ENCODE measurements around the gene HDAC11. TPM values are rescaled to one million over a fixed set of nuclear protein-coding genes. Genes with fewer than 3 reads are reported as not detected.
"Not testable (repeated sequence)": the region's sequence is repeated elsewhere in the genome, so short reads cannot be mapped to it uniquely, and the experiment has no call there.

The HDAC11 gene, protein sequence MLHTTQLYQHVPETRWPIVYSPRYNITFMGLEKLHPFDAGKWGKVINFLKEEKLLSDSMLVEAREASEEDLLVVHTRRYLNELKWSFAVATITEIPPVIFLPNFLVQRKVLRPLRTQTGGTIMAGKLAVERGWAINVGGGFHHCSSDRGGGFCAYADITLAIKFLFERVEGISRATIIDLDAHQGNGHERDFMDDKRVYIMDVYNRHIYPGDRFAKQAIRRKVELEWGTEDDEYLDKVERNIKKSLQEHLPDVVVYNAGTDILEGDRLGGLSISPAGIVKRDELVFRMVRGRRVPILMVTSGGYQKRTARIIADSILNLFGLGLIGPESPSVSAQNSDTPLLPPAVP
- total RNA-seq = 10.7 to 16.5 TPM (median 15.2 TPM) in 3 replicates
- long read RNA-seq, transcript HDAC11-201 (10 exons, 2,960 nt) = major isoform, 28 of 41 reads
- long read RNA-seq, partial matches to known transcripts = 2 of 41 reads
- long read RNA-seq, other reads (novel, unspliced or antisense) = 7 of 41 reads

DNA sequence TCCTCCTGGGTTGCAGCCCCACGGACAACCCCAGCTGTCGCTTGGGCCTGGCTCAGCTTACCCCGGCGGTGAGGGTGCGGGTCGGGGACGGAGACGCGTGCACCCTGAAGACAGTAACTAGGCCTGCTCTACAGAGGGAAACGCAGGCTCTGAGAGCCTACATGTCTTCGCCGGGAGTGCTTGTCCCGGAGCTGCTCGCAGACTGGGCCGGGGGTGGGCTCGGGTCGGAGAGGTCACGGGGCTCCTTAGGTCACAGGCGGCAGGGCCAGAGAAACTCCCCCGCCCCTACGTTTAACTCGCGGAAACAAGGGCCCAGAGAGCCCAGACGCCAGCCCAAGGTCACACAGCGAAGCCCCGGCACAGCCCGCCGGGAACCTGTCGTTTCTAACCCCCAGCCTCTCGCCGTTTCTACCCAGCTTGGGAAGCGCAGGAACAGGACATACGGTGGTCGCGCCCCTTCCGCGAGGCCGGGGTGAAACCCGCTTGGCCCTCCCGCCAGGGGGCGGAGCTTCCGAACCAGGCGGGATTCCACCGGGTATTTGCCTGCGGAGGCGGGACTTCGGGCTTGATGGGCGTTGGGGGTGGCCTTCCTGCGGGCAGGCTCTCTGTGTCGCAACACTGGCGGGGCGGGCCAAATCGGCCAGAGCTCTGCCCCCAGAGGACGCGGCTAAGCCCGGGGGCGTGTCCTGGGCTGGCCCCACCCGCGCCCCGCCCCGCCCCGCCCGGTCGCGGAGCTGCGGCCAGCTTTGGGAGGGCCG, at the start of gene HDAC11:
Gene HDAC11, plus strand, starts transcription at position 725 of the 758 bp plus-strand sequence. CDS start 42 bp downstream, outside the sequence.
- DNase-seq (ENCODE audit: low spot score) = peak; percentile 99
- Mint-ChIP-seq H3K4me3 (ENCODE audit: unreplicated experiment) (peak within 1 kb of the TSS; percentile 86), H3K9me3 (ENCODE audit: low read depth) (no peaks in the 10 kb centered on the region)

DNA sequence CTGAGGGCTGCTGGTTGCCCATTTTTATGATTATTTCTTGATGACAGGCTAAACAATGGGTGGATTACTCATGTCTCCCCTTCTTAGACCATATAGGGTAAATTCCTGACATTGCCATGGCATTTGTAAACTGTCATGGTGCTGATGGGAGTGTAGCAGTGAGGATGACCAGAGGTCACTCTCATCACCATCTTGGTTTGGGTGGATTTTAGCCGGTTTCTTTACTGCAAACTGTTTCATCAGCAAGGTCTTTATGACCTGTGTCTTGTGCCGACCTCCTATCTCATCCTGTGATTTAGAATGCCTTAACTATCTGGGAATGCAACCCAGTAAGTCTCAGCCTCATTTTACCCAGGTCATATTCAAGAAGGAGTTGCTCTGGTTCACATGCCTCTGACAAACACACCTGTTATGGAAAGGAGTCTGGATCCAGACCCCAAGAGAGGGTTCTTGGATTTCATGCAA, 49.7 kb upstream of the HDAC11 start:
- DNase-seq (ENCODE audit: low spot score); H3K27me3 Mint-ChIP-seq (ENCODE audit: low read depth); H3K4me1 Mint-ChIP-seq (ENCODE audit: low read depth); H3K4me3 Mint-ChIP-seq (ENCODE audit: unreplicated experiment); H3K36me3 Mint-ChIP-seq (ENCODE audit: low read depth); H3K9me3 Mint-ChIP-seq (ENCODE audit: low read depth); H3K27ac Mint-ChIP-seq (ENCODE audit: unreplicated experiment): not testable (repeated sequence)

More for the DNA sequence above, at the start of gene HDAC11:
- Mint-ChIP-seq H3K27me3 (ENCODE audit: low read depth) (peaks cover 2% of the 10 kb centered on the region), H3K4me1 (ENCODE audit: low read depth) (peaks cover 23% of the 10 kb centered on the region), H3K27ac (ENCODE audit: unreplicated experiment) (peak within 1 kb of the TSS; percentile 82), H3K36me3 (ENCODE audit: low read depth) (no peaks in the 10 kb centered on the region)
- TF ChIP-seq, protein P1, sequence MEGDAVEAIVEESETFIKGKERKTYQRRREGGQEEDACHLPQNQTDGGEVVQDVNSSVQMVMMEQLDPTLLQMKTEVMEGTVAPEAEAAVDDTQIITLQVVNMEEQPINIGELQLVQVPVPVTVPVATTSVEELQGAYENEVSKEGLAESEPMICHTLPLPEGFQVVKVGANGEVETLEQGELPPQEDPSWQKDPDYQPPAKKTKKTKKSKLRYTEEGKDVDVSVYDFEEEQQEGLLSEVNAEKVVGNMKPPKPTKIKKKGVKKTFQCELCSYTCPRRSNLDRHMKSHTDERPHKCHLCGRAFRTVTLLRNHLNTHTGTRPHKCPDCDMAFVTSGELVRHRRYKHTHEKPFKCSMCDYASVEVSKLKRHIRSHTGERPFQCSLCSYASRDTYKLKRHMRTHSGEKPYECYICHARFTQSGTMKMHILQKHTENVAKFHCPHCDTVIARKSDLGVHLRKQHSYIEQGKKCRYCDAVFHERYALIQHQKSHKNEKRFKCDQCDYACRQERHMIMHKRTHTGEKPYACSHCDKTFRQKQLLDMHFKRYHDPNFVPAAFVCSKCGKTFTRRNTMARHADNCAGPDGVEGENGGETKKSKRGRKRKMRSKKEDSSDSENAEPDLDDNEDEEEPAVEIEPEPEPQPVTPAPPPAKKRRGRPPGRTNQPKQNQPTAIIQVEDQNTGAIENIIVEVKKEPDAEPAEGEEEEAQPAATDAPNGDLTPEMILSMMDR (IDR thresholded peaks at IDR 0.05) = peak; percentile 60

DNA sequence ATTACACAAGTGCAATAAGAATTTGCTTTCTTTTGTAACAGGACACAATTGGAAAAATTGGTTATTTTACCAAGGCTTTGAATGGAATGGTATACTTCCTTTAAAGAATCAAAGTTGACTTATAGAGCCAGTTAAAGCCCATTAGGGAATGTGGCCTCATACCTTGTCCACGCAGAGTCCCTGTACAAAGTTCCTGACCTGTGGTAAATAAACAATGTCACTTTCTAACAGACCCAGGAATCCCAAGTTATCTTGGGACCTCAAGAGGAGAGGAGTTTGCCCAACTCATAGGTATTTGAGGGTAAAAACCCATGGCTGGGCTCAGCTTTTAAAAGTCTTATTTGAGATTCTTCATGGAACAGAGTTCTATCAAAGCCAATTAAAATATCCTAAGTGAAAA, 48.0 kb upstream of the HDAC11 start:
- no peak overlapping the region for H3K27ac Mint-ChIP-seq (ENCODE audit: unreplicated experiment)
- no peak for DNase-seq (ENCODE audit: low spot score)
- no peaks in the 10 kb centered on the region for H3K9me3 Mint-ChIP-seq (ENCODE audit: low read depth)
- H3K4me1 Mint-ChIP-seq (ENCODE audit: low read depth) = no peaks in the 10 kb centered on the region
- H3K36me3 Mint-ChIP-seq (ENCODE audit: low read depth) = no peaks in the 10 kb centered on the region
- H3K27me3 Mint-ChIP-seq (ENCODE audit: low read depth) = peaks cover 12% of the 10 kb centered on the region
- H3K4me3 Mint-ChIP-seq (ENCODE audit: unreplicated experiment) = no peak overlapping the region
- TF ChIP-seq, protein P1 (IDR thresholded peaks at IDR 0.05) = no peak

DNA sequence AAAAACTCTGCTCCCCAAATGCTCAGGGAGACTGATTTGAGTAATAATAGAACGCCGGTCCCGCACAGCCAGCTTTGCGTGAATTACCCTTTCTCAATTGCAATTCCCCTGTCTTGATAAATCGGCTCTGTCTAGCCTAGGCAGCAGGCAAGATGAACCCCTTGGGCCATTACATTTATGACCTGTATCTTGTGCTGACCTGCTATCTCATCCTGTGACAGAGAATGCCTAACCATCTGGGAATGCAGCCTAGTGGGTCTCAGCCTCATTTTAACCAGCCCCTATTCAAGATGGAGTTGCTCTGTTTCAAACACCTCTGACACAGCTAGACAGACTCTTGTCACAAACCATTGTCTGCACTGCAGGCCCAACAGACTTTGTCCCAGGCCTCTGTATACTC, 46.2 kb upstream of the HDAC11 start:
- no peaks in the 10 kb centered on the region for H3K4me1 Mint-ChIP-seq (ENCODE audit: low read depth)
- H3K36me3 Mint-ChIP-seq (ENCODE audit: low read depth) = no peaks in the 10 kb centered on the region
- H3K9me3 Mint-ChIP-seq (ENCODE audit: low read depth) = no peaks in the 10 kb centered on the region
- TF ChIP-seq, protein P1 (IDR thresholded peaks at IDR 0.05) = no peak
- no peak overlapping the region for H3K27ac Mint-ChIP-seq (ENCODE audit: unreplicated experiment)
- no peak for DNase-seq (ENCODE audit: low spot score)
- no peak overlapping the region for H3K4me3 Mint-ChIP-seq (ENCODE audit: unreplicated experiment)
- peaks cover 15% of the 10 kb centered on the region for H3K27me3 Mint-ChIP-seq (ENCODE audit: low read depth)

DNA sequence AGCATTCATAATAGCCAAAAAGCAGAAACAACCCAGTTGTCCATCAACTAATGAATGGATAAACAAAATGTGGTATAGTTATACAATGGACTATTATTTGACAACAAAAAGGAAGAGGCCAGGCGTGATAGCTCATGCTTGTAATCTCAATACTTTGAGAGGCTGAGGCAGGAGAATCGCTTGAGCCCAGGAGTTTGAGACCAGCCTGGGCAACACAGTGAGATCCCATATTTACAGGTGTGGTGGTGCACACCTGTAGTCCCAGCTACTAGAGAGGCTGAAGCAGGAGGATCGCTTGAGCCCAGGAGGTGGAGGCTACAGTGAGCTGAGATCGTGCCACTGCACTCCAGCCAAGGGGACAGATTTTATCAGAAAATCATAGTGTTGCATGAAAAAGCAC, 43.9 kb upstream of the HDAC11 start:
- H3K27ac Mint-ChIP-seq (ENCODE audit: unreplicated experiment); H3K36me3 Mint-ChIP-seq (ENCODE audit: low read depth); H3K4me3 Mint-ChIP-seq (ENCODE audit: unreplicated experiment); DNase-seq (ENCODE audit: low spot score); H3K9me3 Mint-ChIP-seq (ENCODE audit: low read depth); H3K4me1 Mint-ChIP-seq (ENCODE audit: low read depth): not testable (repeated sequence)
- peaks cover 15% of the 10 kb centered on the region for H3K27me3 Mint-ChIP-seq (ENCODE audit: low read depth)

GRCh38 chr3:13440204-13440817, 39.8 kb upstream of the HDAC11 start:
- H3K4me1 Mint-ChIP-seq (ENCODE audit: low read depth) = no peaks in the 10 kb centered on the region
- TF ChIP-seq, protein P1 (IDR thresholded peaks at IDR 0.05) = no peak
- no peak overlapping the region for H3K27ac Mint-ChIP-seq (ENCODE audit: unreplicated experiment)
- peaks cover 13% of the 10 kb centered on the region for H3K27me3 Mint-ChIP-seq (ENCODE audit: low read depth)
- no peak overlapping the region for H3K4me3 Mint-ChIP-seq (ENCODE audit: unreplicated experiment)
- no peak for DNase-seq (ENCODE audit: low spot score)
- no peaks in the 10 kb centered on the region for H3K36me3 Mint-ChIP-seq (ENCODE audit: low read depth)
- H3K9me3 Mint-ChIP-seq (ENCODE audit: low read depth) = no peaks in the 10 kb centered on the region

DNA sequence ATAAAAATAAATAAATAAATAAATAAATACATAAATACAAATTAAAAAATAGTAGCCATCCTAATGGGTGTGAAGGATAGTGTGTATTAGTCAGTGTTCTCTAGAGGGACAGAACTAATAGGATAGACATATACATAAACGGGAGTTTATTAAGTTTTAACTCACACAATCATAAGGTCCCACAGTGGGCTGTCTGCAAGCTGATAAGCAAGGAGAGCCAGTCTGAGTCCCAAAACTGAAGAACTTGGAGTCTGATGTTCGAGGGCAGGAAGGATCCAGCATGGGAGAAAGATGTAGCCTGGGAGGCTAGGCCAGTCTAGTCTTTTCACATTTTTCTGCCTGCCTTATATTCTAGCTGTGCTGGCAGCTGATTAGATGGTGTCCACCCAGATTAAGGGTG, 37.2 kb upstream of the HDAC11 start:
- H3K4me1 Mint-ChIP-seq (ENCODE audit: low read depth); H3K9me3 Mint-ChIP-seq (ENCODE audit: low read depth); H3K36me3 Mint-ChIP-seq (ENCODE audit: low read depth); DNase-seq (ENCODE audit: low spot score); H3K4me3 Mint-ChIP-seq (ENCODE audit: unreplicated experiment); H3K27ac Mint-ChIP-seq (ENCODE audit: unreplicated experiment); H3K27me3 Mint-ChIP-seq (ENCODE audit: low read depth): not testable (repeated sequence)

Measured in chondrocyte (in vitro differentiated cells).